T-helper 22 cell (primary cell): ENCODE measurements around the gene POU5F2.

Source experiments
- DNase-seq: peaks from one replicate; pipeline ENCODE4 v3.0.0-alpha.2; 2020; ENCODE audit warnings: low read depth

Gene POU5F2

DNA sequence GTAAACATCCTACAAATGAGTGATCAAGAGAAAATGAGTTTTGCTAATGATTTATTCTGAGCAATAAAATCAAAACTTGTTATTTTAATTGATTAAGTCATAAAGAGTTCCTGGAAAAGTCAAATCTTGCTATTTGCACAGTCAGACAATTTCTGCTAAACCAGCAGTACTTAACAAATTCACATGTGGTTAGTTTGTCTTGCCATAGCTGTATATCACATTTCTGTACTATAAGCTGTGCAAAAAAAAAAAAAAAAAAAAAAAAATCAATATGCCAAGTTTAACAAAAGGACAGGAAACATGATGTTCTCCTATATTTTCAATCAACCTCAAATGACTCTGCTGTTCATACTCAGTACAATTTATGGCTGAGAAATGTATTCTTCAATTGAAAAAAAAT lies 24.9 kb downstream of the POU5F2 start:
- no peak for DNase-seq

DNA sequence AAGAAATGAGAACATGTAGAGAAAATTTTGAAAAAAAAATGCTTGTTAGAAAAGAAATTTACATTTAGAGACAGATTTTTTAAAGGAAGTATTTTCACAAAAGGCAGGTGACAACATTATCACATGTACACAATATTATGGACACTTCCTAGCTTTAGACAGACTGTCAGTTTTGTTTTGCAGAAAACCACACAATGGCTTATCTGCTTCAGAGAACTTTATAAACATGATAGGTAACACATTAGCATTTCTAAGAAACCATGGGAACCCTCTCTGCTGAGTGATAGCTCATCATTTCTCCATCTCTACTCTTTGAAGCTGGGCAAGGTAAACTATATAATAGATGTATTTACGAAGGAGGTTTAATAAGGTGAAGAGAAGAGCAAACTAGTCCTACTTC lies 25.6 kb downstream of the POU5F2 start:
- no peak for DNase-seq

DNA sequence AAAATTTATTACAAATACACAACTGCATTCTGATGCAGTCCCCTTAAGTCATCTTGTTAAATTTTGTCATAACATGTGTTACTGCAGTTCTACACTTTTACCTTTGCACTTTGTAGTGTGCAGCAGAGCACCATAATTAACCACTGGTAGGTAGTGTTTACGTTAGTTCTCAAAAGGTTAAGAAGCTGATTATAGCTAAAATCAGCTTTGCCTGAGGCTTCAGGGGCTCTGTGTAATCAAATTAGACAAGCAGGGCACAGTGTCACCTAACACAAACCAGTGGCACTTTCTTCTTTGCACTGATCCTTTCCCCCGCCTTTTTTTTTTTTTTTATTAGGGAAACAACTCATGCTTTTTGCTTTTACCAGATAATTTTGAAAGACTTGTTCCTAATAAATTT lies 26.1 kb downstream of the POU5F2 start:
- no peak for DNase-seq

DNA sequence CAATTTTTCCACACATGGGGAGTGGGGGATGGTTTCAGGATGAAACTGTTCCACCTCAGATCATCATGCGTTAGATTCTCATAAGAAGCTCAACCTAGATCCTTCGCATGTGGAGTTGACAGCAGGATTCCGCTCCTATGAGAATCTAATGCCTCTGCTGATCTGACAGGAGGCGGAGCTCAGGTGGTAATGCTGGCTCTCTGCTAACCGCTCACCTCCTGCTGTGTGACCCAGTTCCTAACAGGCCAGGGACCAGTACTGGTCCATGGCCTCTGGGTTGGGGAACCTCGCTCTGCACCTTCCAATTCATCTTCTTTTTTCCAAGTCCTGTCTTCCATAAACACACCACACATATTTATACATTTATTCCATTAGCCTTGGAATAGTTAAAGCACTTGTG lies 33.0 kb downstream of the POU5F2 start:
- no peak for DNase-seq

DNA sequence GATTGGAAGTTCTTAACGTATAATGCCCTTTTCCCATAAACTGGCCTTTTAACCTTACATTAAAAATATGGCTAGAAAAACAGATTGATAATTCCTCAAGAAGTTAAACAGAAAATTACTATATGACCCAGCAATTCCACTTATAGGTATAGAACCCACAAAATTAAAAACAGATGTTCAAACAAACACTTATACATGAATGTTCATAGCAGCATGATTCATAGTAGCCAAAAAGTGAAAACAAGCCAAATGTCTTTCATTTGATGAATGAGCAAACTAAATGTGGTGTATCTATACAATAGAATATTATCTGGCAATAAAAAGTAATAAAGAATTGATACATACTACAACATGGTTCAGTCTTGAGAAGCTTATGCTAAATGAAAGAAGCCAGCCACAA lies 35.5 kb downstream of the POU5F2 start:
- no peak for DNase-seq

DNA sequence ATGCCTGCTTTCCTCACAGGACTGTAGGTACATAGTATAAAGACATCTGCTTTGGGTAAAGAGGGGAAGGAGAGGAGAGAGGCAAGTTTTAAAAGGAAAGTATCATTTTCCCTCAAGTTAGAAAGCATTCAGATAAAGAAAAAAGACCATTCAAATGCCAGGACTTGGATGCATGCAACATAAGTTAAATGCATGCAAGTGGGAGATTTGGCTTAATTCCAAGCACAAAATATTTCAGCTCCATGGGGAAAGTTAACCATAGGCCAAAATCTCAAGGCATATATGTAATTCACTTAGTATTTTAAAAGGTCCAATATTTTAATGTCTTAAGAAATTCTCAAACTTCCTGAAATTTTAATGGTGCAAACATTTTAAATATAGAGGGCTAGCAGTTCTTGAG lies 36.4 kb downstream of the POU5F2 start:
- no peak for DNase-seq

DNA sequence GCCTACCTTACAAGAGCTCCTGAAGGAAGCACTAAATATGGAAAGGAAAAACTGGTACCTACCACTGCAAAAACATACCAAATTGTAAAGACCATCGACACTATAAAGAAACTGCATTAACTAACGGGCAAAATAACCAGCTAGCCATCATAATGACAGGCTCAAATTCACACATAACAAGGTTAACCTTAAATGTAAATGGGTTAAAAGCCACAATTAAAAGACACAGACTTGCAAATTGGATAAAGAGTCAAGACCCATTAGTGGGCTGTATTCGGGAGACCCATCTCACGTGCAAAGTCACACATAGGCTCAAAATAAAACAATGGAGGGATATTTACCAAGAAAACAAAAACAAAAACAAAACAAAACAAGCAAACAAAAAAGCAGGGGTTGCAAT lies 49.4 kb downstream of the POU5F2 start:
- DNase-seq, result no peak
